GM12891 (cell line): ENCODE measurements around the gene PIAS1.

Experiments used
- POLR2A ChIP-seq: IDR thresholded peaks from 2 replicates; pipeline ENCODE4 v1.6.1; 2011; ENCODE audit warnings: low read depth, low read length, control low read depth
- POLR2AphosphoS5 ChIP-seq: IDR thresholded peaks from 2 replicates; pipeline ENCODE4 v1.6.1; 2011; ENCODE audit warnings: low read depth, low read length, control low read depth

DNA sequence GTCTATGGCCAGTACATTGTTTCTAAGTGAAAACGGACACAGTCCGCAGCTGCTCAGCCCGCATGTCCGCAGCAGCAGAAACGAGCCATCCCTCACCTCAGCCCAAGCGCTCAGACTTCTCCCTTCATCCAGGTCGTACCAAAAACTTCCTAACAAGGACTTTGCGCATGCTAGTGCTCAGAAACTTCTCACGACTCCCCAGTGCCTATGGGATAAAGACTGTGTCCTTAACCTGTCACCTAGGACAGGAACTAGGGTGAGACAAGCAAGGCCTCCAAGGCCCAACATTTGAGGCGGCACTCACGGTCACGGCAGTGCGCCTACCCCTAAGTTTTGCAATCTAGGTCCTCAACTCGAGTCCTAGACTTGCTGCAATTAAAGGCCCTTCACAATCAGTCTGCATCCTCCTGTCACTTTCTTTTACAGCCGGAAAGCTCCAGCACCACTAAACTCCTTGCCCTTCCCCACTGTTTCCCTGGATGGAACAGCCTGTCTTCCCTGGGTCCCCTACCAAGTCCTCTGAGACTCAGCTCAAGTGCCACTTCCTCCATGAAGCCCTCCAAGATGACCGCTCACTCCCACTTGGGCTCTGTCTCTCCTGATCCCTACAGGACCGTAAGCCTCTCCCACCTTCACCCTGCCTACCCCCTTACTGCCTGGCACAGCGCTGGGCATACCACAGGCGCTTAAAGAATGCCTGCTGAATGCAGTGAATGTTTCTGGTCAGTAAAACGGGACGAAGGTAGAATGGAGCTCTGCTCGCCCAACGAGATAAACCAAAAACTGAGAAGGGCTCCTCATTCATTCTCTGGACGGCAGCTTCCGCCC is 174.2 kb downstream of the PIAS1 start:
- TF ChIP-seq POLR2A (no peak), POLR2AphosphoS5 (no peak)
